ENCODE results near the gene GJD2.

The GJD2 gene

GRCh38 chr15:34772312-34772711, 17.5 kb upstream of the GJD2 start:
- DNase-seq, result no peak

- no peak for DNase-seq
Observed at GRCh38 chr15:34769711-34770110, 14.9 kb upstream of the GJD2 start.

DNA sequence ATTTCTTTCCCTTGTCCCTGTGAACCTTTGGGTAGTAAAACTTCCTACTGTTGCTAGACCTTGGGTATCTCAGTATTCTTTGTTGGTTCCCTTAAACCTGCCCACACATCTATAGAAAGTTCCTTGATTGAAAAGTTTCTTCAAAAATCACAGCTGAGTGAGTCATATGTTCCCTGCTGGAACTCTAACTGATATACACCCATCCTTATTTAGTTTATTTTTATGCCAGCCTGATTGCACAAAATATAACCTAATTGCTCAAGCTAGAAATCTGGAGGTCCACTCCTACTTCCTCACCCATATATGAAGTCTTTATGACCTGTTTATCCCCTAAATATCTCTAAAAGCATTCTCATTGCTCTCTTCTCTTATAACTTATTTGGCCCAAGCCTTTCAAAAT, 13.7 kb upstream of the GJD2 start:
- no peak for DNase-seq

GRCh38 chr15:34765741-34766140, 10.9 kb upstream of the GJD2 start:
- DNase-seq, result no peak

DNA sequence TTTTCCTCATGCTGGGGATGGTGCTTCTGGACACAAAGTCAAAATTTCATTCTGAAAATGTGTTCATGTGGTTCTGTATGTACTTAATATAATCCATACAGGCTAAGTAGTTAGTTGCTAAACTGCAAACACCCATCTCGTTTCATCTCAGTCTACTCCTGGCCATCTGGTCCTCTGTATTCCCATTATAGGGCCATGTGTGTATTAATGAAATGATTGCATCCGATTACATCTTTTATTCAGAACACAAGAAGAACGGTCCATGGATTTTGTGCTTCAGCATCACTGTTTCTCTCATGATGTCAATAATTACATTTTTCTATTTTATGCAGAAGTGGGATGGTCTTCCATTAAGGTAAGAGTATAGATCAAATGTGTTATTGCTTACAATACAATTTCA, 6.1 kb upstream of the GJD2 start:
- DNase-seq, result no peak

DNA sequence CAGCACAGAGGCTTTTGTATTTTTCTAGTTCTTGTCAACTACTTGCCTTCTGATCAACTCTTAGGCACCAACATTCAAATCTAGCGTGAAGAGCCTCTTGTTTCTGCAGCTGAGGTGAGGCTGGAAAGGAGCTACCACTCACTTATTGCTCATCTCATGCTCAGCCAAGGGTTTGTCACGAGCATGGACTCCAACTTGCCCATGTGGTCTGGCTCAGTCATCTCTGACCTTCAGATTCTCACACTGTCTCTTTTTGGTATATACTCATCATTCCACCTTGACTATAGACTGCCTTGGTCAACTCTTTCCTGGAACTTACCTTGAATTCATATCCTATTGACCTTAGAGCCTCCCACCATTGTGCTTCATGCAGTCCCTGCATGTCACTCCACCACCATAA, 5.2 kb upstream of the GJD2 start:
- DNase-seq, result no peak

GRCh38 chr15:34759347-34759746, 4.5 kb upstream of the GJD2 start:
- DNase-seq, result no peak

DNA sequence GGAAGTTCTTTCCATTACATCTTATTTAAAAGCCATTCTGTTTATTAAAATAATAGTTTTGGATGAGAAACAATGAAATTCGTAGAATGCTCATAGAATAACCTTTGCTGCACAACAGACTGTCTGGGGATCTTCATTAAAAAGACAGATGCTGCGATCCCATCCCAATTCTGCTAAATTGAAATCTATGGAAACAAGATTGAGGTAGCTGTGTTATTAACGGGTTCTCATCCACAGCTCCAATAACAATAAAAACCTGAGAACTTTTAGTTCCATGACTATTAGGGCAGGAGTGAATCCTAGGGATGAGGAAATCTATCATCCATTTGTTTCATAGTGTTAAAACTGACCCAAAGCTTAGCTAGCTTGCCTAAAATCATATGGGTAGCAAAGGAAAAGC, 2.5 kb upstream of the GJD2 start:
- DNase-seq, result no peak

- no peak for DNase-seq
Observed at GRCh38 chr15:34755419-34755773, 598 bp upstream of the GJD2 start.

DNA sequence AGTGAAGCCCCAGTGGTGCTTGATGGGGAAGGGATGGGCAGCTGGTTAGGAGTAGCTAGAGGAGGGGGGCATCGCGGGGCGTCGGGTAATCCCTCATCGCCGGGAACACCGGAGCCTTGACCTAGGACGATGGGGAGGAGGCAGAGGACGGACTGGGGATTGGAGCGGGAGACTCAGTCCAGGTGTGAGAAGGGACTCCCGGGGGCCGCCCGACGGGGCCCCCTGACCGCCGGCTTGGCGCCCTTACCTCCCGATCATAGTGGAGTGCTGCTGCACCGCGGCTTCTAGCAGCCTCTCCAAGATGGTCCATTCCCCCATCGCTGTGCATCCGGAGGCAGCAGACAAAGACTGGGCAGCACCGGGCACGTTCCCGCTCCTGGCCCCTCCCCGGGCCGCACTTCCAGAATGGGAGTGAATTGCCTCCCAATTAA, 612 bp downstream of the GJD2 start:
- DNase-seq, result no peak

- no peak for DNase-seq
Observed at GRCh38 chr15:34753236-34753894, 1.4 kb downstream of the GJD2 start.

GRCh38 chr15:34749691-34750090, 5.1 kb downstream of the GJD2 start:
- no peak for DNase-seq

DNA sequence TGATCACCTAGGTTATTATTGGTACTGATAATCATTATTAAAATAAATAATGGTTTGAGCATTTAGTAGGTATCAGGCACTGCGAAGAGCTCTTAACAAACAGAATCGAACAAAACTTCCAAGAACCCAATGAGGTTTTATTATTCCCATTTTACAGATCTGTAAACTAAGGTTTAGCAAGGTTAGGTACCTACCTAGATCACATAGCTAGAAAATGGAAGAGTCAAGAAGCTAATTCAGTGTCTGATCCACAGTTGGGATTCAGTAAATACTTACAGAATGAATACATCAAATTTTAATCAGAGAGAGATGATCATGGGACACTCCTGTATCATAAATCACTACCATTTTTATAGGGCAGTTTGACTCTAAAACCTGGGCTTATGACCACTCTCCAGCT, 15.5 kb downstream of the GJD2 start:
- no peak for DNase-seq

DNA sequence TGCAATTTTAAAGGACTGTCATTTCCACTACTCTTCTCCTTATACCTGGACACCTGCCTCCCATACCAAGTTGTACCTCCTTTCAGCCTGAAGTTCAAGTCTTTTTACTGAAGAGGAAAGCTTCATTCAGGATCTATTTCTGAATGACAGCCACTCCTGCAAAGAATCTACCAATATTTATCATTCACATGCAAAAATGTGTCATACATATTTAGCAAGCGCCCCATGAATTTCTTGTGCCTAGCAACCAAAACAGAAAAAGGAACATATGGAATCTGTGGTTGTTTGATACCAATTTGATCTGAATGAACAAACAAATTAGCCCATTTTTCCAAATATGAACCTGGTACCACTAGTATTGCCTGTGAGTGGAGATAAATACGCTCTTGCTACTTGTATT, 16.8 kb downstream of the GJD2 start:
- no peak for DNase-seq

DNA sequence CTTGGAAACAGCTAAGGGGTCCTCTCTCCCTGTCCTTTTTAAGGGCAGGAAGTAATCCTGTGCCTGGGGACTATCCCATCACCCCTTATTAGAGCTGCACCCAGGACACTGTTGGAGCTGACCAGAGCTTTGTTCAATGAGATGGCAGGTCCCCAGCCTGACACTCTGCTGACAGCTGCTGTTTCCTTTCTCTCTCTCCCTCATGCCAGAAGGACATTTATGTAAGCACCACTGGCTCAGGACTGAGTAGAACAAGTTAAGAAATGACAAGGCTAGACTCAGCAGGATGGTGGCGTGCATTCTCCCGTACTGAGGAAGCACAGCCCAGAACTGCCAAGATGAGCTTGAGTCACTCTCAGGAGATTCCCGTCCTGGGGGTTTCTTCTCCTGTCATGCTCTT, 17.3 kb downstream of the GJD2 start:
- no peak for DNase-seq

DNA sequence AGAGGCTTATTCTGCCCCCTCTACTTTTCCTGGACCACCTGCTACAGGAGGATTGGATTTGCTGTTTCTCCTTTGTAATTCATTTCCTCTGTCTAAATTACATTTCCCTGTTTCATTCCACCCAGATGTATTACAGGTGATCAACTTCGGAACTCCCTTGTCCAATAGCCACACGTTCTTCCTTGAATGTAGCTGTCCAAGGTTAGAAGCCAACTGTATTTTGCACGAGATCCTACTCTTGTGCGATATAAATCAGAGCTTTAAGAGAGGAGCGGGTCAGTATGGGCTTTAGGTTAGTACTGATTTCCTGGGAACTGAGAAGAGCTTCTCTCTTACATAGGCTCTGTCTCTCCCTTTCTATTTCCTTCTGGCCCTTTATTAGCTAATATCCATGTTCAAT, 20.5 kb downstream of the GJD2 start:
- no peak for DNase-seq

- DNase-seq, result no peak
Observed at GRCh38 chr15:34733621-34734020, 21.2 kb downstream of the GJD2 start.

- DNase-seq, result no peak
Observed at GRCh38 chr15:34732430-34732829, 22.4 kb downstream of the GJD2 start.

DNA sequence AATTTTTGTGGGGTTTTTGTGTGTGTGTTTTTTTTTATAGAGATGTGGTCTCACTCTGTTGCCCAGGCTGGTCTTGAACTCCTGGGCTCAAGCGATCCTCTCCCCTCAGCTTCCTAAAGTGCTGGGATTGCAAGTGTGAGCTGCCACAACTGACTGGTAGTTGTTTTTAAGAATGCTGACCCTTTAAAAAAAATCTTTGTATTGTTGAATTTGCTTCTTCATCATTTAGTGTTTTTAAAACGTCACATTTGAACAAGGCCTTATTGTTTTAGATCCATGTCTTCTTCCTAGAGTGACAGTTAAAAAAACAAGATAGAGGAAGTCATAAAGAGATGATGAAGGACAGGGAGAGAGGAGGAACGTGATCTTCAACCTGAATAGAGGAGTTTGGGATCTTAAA, 24.1 kb downstream of the GJD2 start:
- no peak for DNase-seq

DNA sequence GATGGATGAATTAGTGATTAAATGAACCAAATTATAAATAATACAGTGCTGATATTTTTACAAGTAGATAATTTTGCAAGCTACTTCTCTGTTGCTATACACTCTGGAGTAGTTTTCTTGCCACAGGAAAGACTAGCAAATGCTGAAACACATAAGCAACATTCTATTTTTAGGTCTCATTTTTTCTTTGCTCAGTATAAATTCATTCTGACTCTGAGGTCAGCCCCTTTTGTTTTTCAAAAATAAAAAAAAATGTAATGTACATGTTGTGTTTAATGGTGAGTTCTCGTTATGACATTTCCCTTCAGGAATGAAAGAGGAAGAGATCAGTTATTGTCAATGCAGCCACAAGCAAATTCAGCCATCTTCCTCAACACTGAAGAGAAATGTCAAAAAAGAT, 24.9 kb downstream of the GJD2 start:
- no peak for DNase-seq

- DNase-seq, result no peak
Observed at GRCh38 chr15:34729056-34729455, 25.7 kb downstream of the GJD2 start.

- no peak for DNase-seq
Observed at GRCh38 chr15:34726406-34727100, 28.2 kb downstream of the GJD2 start.

- DNase-seq, result no peak
Observed at GRCh38 chr15:34725556-34725955, 29.2 kb downstream of the GJD2 start.

- no peak for DNase-seq
Observed at GRCh38 chr15:34724481-34724880, 30.3 kb downstream of the GJD2 start.

GRCh38 chr15:34722439-34722836, 32.4 kb downstream of the GJD2 start:
- no peak for DNase-seq

Data from activated CD4-positive, alpha-beta T cell treated with anti-CD3 and anti-CD28 coated beads for 48 hours (primary cell).